ENCODE data around the gene SNX21.
"Not testable (repeated sequence)": the region's sequence is repeated elsewhere in the genome, so short reads cannot be mapped to it uniquely, and the experiment has no call there.

Gene SNX21

GRCh38 chr20:45850926-45851325 is 17.3 kb downstream of the SNX21 start:
- DNase-seq (ENCODE audit: low read depth in 2 of 2) = no peak

- DNase-seq (ENCODE audit: low read depth in 2 of 2) = no peak
Observed at GRCh38 chr20:45851501-45851900, 17.9 kb downstream of the SNX21 start.

GRCh38 chr20:45852326-45852725 is 18.7 kb downstream of the SNX21 start:
- DNase-seq (ENCODE audit: low read depth in 2 of 2) = no peak

GRCh38 chr20:45853484-45853883 is 19.9 kb downstream of the SNX21 start:
- no peak for DNase-seq (ENCODE audit: low read depth in 2 of 2)

- peak; percentile 83 to 94 for DNase-seq (ENCODE audit: low read depth in 2 of 2)
Observed at GRCh38 chr20:45857114-45857881, 23.7 kb downstream of the SNX21 start, which contains the start of the genes ACOT8 and ZSWIM3. Gene ACOT8 (minus strand): TSS chr20:45857392. CDS start chr20:45857315, 77 bp downstream. Gene ZSWIM3 (plus strand): TSS chr20:45857614. CDS start chr20:45857826, 212 bp downstream.

- peak in 1 of 2 donors; percentile 3 for DNase-seq (ENCODE audit: low read depth in 2 of 2)
Observed at GRCh38 chr20:45857882-45858216, 24.2 kb downstream of the SNX21 start.

GRCh38 chr20:45859916-45860315 is 26.3 kb downstream of the SNX21 start:
- no peak for DNase-seq (ENCODE audit: low read depth in 2 of 2)

- DNase-seq (ENCODE audit: low read depth in 2 of 2) = no peak
Observed at GRCh38 chr20:45860560-45861220, 27.1 kb downstream of the SNX21 start.

- no peak for DNase-seq (ENCODE audit: low read depth in 2 of 2)
Observed at GRCh38 chr20:45861221-45862075, 27.8 kb downstream of the SNX21 start.

- DNase-seq (ENCODE audit: low read depth in 2 of 2) = no peak
Observed at GRCh38 chr20:45863543-45864470, 30.2 kb downstream of the SNX21 start.

GRCh38 chr20:45866454-45866853 is 32.9 kb downstream of the SNX21 start:
- no peak for DNase-seq (ENCODE audit: low read depth in 2 of 2)

- no peak for DNase-seq (ENCODE audit: low read depth in 2 of 2)
Observed at GRCh38 chr20:45867136-45867818, 33.7 kb downstream of the SNX21 start.

GRCh38 chr20:45867819-45868176 is 34.2 kb downstream of the SNX21 start:
- DNase-seq (ENCODE audit: low read depth in 2 of 2) = no peak

GRCh38 chr20:45872626-45873025 is 39.0 kb downstream of the SNX21 start:
- DNase-seq (ENCODE audit: low read depth in 2 of 2) = no peak

- DNase-seq (ENCODE audit: low read depth in 2 of 2) = no peak
Observed at GRCh38 chr20:45873409-45874103, 40.0 kb downstream of the SNX21 start.

- not testable (repeated sequence) for DNase-seq (ENCODE audit: low read depth in 2 of 2)
Observed at GRCh38 chr20:45874104-45874481, 40.5 kb downstream of the SNX21 start.

- no peak for DNase-seq (ENCODE audit: low read depth in 2 of 2)
Observed at GRCh38 chr20:45874576-45874975, 41.0 kb downstream of the SNX21 start.

- DNase-seq (ENCODE audit: low read depth in 2 of 2) = no peak
Observed at GRCh38 chr20:45878076-45878761, 44.6 kb downstream of the SNX21 start.

- peak; percentile 94 to 98 for DNase-seq (ENCODE audit: low read depth in 2 of 2)
Observed at GRCh38 chr20:45880988-45881788, 47.6 kb downstream of the SNX21 start, which contains the start of gene ZSWIM1. Gene ZSWIM1 (plus strand): TSS chr20:45881227. CDS start chr20:45882593, 1,366 bp downstream.

Measured in stimulated activated CD8-positive, alpha-beta memory T cell treated with anti-CD3 and anti-CD28 coated beads, Interleukin-7, amount 100 ng/mL, for 4 hours (primary cell).